ENCODE measurements around the gene MBLAC1.

- TF ChIP-seq CTCF (conservative IDR thresholded peaks at IDR 0.05) (no peak), EZH2 (IDR thresholded peaks at IDR 0.05; ENCODE audit: low read depth) (no peak)
These were observed 11.7 kb upstream of the MBLAC1 start for GRCh38 chr7:100115026-100115425.
